ENCODE measurements around the gene TM2D3. TPM values are rescaled to one million over a fixed set of nuclear protein-coding genes. Genes with fewer than 3 reads are reported as not detected.
"Not testable (repeated sequence)": the region's sequence is repeated elsewhere in the genome, so short reads cannot be mapped to it uniquely, and the experiment has no call there.

TM2D3 gene
- total and polyA plus RNA-seq, 4 donors: 22.0 to 44.1 (median 37.9) TPM

DNA sequence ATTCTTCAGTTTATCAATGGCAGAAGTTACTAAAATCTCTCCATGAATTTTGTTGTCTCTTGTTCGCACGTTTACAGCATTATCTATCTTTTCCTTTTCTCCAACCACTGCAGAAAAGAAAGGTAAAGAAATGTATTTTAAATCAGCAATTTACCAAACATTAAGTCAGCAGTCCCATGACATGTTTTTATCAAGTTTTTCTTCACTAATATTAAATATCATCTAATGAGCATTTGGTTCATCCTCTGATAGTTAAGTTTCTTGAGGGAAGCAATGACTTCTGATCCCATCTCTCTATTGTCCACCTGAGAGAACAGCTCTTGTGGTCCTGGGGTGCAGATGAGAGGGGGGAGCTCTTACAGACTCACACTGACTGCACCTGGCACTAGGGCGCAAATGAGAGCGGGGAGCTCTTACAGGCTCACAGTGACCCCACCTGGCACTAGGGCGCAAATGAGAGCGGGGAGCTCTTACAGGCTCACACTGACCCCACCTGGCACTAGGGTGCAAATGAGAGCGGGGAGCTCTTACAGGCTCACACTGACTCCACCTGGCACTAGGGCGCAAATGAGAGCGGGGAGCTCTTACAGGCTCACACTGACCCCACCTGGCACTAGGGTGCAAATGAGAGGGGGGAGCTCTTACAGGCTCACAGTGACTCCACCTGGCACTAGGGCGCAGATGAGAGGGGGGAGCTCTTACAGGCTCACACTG is 2.6 kb upstream of the TM2D3 start:
- not testable (repeated sequence) for H3K36me3 ChIP-seq (ENCODE audit: control insufficient read depth in 4 of 4, insufficient read depth in 3 of 4, low read depth in 1 of 4, low read length in 3 of 4); DNase-seq (ENCODE audit: low spot score); H3K4me3 ChIP-seq (ENCODE audit: low read depth in 1 of 3, low read length in 3 of 3); H3K27ac ChIP-seq (ENCODE audit: low read depth in 1 of 2, low read length in 2 of 2); H3K9me3 ChIP-seq (ENCODE audit: control insufficient read depth in 4 of 4, low read length in 3 of 4); H3K9ac ChIP-seq (ENCODE audit: low read depth in 1 of 2, low read length in 2 of 2); H3K27me3 ChIP-seq (ENCODE audit: control insufficient read depth in 4 of 4, insufficient read depth in 4 of 4, low read length in 3 of 4)
- peak; percentile 26 to 52 for TF ChIP-seq RAD21 (IDR thresholded peaks at IDR 0.05)
- peaks cover 9 to 24% (median 18%) of the 10 kb centered on the region in 4 donors for H3K4me1 ChIP-seq (ENCODE audit: control insufficient read depth in 4 of 4, insufficient read depth in 4 of 4, low read length in 3 of 4)
- 93% methylated on average over 10 of the region's 10 CpGs for WGBS

DNA sequence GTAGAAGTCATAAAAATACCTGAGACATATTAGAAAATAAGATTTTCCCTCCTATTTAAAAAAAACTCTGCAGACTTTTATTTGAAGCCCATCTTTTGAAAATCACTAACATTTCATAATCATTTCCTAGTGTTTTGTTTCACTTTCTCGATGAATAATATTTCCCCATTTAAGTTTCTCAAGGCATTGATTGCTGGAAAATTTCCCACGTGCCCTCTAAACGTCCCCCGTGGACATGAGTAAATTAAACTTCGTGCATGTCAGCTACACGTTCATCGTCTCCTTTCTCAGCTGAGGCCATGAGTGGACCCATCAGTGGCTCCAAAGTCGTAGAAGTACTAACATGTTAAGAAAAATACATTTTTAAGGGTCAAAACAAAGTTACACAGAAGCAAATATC is 2.0 kb upstream of the TM2D3 start:
- Histone ChIP-seq H3K36me3 (ENCODE audit: control insufficient read depth in 4 of 4, insufficient read depth in 3 of 4, low read depth in 1 of 4, low read length in 3 of 4) (peaks cover 2 to 8% (median 6%) of the 10 kb centered on the region in 4 donors), H3K9me3 (ENCODE audit: control insufficient read depth in 4 of 4, low read length in 3 of 4) (no peaks in the 10 kb centered on the region), H3K9ac (ENCODE audit: low read depth in 1 of 2, low read length in 2 of 2) (no peak overlapping the region), H3K27ac (ENCODE audit: low read depth in 1 of 2, low read length in 2 of 2) (no peak overlapping the region), H3K4me3 (ENCODE audit: low read depth in 1 of 3, low read length in 3 of 3) (no peak overlapping the region), H3K27me3 (ENCODE audit: control insufficient read depth in 4 of 4, insufficient read depth in 4 of 4, low read length in 3 of 4) (no peaks in the 10 kb centered on the region), H3K4me1 (ENCODE audit: control insufficient read depth in 4 of 4, insufficient read depth in 4 of 4, low read length in 3 of 4) (peaks cover 9 to 24% (median 18%) of the 10 kb centered on the region in 4 donors)
- TF ChIP-seq, protein P1, sequence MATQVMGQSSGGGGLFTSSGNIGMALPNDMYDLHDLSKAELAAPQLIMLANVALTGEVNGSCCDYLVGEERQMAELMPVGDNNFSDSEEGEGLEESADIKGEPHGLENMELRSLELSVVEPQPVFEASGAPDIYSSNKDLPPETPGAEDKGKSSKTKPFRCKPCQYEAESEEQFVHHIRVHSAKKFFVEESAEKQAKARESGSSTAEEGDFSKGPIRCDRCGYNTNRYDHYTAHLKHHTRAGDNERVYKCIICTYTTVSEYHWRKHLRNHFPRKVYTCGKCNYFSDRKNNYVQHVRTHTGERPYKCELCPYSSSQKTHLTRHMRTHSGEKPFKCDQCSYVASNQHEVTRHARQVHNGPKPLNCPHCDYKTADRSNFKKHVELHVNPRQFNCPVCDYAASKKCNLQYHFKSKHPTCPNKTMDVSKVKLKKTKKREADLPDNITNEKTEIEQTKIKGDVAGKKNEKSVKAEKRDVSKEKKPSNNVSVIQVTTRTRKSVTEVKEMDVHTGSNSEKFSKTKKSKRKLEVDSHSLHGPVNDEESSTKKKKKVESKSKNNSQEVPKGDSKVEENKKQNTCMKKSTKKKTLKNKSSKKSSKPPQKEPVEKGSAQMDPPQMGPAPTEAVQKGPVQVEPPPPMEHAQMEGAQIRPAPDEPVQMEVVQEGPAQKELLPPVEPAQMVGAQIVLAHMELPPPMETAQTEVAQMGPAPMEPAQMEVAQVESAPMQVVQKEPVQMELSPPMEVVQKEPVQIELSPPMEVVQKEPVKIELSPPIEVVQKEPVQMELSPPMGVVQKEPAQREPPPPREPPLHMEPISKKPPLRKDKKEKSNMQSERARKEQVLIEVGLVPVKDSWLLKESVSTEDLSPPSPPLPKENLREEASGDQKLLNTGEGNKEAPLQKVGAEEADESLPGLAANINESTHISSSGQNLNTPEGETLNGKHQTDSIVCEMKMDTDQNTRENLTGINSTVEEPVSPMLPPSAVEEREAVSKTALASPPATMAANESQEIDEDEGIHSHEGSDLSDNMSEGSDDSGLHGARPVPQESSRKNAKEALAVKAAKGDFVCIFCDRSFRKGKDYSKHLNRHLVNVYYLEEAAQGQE (IDR thresholded peaks at IDR 0.05): no peak
- TF ChIP-seq SP1 (IDR thresholded peaks at IDR 0.05) (no peak), RAD21 (IDR thresholded peaks at IDR 0.05) (no peak)
- WGBS: 70% methylated on average over 8 of the region's 8 CpGs
- DNase-seq (ENCODE audit: low spot score): no peak

GRCh38 chr15:101652786-101653430 is 727 bp upstream of the TM2D3 start:
- TF ChIP-seq, protein P1 (IDR thresholded peaks at IDR 0.05): no peak
- TF ChIP-seq, protein P2, sequence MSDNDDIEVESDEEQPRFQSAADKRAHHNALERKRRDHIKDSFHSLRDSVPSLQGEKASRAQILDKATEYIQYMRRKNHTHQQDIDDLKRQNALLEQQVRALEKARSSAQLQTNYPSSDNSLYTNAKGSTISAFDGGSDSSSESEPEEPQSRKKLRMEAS (IDR thresholded peaks at IDR 0.05): peak; percentile 42
- H3K9me3 ChIP-seq (ENCODE audit: control insufficient read depth in 4 of 4, low read length in 3 of 4): no peaks in the 10 kb centered on the region
- DNase-seq (ENCODE audit: low spot score): no peak
- peaks cover 9 to 23% (median 18%) of the 10 kb centered on the region in 4 donors for H3K4me1 ChIP-seq (ENCODE audit: control insufficient read depth in 4 of 4, insufficient read depth in 4 of 4, low read length in 3 of 4)
- H3K4me3 ChIP-seq (ENCODE audit: low read depth in 1 of 3, low read length in 3 of 3): peak overlapping the region; percentile 77 to 99 (median 84)
- WGBS: 34% methylated on average over 42 of the region's 42 CpGs
- H3K9ac ChIP-seq (ENCODE audit: low read depth in 1 of 2, low read length in 2 of 2): peak overlapping the region; percentile 26 to 87
- no peaks in the 10 kb centered on the region for H3K27me3 ChIP-seq (ENCODE audit: control insufficient read depth in 4 of 4, insufficient read depth in 4 of 4, low read length in 3 of 4)
- H3K27ac ChIP-seq (ENCODE audit: low read depth in 1 of 2, low read length in 2 of 2): peak overlapping the region; percentile 91 to 97
- peaks cover 2 to 9% (median 5%) of the 10 kb centered on the region in 4 donors for H3K36me3 ChIP-seq (ENCODE audit: control insufficient read depth in 4 of 4, insufficient read depth in 3 of 4, low read depth in 1 of 4, low read length in 3 of 4)
